GM19452 (cell line): ENCODE measurements around the gene ESR1.
"Not testable (repeated sequence)": the region's sequence is repeated elsewhere in the genome, so short reads cannot be mapped to it uniquely, and the experiment has no call there.

Experiments used
- ATAC-seq: cut with Tn5 transposase; IDR thresholded peaks from one replicate; pipeline ENCODE4 v1.9.1; 2021; ENCODE audit not compliant: unreplicated experiment

ESR1 gene

DNA sequence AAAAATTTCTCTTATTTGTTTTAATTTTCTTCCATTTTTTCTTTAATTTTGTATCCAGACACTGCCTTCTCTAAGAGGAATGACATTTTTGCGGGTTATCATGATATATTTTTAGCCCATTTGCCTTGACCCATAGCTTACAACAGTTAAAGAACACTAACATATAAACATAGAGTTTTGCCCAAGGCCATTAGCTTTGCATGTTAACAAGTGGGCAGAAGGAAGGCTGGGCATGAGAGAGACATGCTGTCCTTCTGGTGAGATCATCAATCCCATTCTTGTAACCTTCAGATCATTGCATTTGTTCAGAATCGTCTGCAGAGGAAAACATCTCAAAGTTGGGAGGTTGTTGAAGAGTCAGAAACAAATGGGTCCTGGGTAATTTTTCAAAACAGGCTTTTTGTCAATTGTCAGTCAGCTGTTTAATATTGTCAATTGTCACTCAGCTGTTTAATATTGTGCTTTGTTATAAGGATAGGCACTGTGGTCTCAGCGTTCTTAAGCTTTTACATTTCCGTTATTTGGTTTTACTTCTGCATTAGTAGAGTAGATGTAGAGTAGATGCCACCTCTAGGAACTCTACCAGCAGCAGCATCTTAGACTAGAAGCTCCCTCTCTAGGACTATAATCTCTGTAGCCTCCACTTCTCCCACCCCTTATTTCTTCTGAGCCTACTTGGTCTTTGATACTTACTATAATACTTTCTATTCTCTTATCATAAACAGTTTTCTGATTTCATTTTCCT lies 243.1 kb downstream of the ESR1 start:
- ATAC-seq, result no peak

DNA sequence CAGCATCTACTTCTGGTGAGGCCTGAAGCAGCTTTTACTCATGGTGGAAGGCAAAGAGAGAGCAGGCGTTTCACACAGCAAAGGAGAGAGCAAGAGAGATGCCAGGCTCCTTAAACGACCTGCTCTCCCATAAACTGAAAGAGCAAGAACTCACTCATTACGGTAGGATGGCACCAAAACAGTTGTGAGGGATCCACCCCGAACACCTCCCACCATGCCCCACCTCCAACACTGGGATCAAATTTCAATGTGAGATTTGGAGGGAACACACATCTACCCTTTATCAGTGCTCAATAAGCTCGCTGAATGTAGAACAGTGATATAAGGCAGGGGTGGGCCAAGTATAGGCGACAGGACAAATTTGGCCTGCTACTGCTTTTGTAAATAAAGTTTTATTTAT lies 244.6 kb downstream of the ESR1 start:
- ATAC-seq, result no peak

DNA sequence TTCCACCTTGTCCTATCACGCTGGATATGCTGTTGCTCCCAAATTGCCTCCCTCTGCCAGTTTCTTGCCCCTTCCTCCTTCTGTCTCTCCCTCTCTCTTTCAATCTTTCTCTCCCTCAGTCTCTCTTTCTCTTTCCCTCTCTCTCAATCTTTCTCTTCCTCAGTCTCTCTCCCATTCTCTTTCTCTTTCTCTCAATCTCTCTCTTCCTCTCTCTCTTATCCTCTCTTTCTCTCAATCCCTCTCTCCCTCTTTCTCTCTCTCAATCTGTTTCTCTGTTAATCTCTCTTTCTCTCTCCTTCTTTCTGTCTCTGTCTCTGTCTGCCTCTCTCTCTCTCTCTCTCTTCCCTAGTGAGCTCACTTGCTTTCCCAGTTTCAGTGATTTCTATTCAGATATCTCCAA lies 245.8 kb downstream of the ESR1 start:
- ATAC-seq, result no peak

DNA sequence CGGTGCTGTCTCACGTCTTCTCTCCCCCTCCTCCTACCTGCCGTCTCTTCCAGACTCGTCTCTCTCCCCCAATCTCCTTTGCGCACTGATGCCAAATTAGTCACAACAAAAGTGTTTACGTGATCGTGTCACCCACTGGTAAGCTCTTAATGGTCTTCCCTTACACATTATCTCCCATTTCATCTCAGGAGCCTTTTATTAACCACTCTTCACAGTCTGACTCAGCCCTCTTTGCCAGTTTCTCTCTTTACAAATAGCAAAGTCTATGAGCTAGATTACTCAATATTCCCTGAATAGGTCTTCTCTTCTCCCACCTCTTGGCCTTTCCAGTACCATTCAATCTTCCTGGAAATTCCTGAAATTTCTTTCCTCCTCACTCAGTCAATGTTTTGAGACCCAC lies 247.0 kb downstream of the ESR1 start:
- no peak for ATAC-seq

DNA sequence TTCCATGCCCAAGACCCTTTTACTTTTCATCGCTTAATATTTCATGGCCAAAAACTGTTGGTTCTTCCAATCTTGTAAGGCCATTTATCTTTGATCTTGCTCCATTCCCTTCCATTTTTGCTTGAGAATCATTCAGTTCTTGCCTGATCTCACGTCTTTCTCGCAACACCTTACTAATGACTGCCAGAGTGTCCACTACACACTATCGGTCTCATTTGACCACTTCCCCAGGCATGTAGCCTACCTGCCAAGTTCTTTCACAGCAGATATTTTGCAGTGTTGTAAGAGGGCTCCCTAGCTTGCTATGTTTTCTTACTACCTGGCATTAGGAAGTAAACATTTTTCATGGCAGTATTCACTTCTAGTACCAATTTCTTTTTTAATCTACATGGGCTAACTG lies 248.0 kb downstream of the ESR1 start:
- ATAC-seq, result no peak

DNA sequence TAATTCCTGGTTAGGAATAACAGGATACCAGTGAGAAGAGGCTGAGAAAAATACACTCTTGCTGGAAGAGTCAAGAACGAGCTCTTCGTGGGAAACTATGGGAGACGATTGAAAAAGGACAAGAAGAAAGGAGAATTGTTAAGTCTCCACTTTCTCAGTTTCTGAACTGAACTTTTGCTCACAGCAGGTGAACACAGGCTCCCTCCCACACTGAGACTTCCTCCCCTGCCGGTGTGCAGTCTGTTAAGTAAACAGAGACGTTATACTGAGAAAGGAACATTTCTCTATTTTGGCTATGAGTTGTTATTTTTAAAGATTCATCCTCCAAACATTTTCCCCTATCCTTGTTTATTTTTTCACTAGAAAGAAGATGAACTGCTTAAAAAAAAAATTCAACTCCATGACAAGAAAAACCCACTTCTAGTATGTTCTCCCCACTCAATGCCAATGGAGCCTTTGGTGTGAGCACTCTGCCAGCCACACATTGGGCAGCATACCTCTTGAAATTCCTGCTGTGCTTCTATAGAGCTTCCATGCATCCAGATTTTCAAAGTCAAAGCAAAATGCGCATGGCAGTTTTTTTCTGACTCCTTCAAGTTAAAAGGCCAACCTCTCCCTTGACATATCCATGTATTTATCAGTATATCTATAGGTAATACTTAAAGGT lies 250.5 kb downstream of the ESR1 start:
- ATAC-seq, result no peak

DNA sequence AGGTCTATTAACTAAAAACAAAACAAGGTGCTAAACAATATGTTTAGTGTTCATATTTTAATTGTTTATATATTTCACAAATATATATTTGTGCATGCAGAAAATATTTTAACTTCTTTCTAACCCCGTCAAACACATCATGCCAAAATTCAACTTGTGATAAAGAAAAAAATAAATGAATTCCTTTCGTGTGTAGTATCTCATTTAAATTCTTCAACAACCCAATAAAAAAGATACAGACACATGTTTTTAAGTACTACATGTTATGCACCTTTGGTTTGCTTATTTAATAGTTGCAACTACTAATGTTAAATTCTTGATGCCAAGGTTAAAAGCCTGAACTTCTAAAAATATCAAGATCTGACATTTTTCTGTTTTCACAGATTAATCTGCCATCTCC lies 252.4 kb downstream of the ESR1 start:
- ATAC-seq, result no peak

DNA sequence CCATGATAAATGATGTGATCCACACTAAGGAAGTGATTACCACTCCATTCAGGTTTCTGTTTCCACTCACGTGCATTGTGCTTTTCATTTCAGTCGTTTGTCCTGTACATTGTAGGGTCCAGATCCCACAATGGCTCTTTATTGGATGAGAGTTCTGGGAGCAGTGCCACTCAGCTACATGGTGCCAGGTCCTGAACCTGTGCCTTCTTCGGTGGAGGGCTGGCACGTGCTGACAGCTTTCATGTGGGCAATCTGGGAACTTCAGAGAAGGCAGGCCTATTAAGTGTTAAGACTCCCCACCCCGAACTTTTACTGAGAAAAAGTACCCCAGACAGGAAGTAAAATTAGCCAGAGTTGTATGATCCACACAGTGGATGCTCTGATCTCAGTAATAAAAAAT lies 255.0 kb downstream of the ESR1 start:
- no peak for ATAC-seq

DNA sequence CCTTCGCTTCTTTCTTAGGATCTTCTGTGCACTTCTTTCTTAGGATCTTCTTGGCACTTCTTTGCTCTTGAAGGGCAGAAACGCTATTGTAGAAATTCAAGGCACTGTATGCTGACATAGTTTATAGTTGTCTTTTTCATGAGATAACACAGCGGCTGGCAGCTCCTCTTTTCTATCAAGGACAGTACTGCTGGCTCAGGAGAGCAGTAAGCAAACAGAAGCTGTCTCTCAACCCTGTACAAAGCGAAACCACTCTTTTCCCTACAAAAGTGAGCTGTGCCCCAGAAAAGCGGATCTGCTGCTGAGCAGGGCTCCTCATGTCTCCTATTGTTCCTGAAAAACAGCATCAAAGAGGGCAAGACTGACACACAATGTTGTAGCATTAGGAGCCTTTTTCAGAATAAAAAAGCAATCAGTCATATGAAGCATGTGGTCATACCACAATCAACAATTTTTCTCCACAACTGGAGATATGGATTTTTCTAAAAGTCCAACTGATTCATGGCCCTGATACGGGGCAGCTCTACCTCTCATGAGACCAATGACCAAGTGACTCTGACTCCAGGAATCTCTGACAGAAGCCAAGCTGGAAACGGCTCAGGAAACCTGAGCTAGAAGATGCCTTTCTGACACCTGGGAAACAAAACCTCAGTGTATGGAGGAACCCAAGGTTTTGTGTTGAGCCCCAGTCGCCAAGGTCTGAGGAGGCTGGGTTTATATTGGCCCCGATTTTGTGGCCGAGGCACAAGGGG lies 255.9 kb downstream of the ESR1 start:
- ATAC-seq, result no peak

DNA sequence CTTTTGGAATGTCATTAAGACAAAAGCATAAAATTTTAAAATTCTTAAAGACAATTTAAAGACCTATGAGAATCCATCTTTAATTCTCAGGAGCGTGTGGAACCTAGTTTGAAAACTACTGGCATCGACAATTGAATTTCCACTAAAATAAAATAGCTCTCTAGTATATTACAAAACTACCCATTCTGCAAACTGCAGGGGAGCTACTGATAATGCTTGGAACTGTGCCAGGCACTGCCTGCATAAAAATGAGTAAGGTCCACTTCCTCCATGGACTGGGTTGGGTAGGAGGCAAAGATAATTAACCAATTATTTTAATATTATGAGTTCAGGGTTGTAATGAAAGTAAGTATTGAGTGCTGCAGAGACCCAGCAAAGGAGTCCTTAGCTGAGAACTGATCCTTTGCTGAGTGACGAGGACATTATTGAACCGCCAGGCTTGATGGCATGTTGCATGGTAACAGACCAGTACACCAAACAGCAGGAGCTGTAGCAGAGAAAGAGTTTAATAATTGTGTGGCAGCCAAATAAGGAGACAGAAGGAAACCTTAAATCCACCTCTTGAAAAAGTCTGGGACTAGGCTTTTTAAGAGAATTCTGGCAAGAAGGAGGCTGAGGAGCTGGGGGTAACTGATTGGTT lies 261.3 kb downstream of the ESR1 start:
- no peak for ATAC-seq

DNA sequence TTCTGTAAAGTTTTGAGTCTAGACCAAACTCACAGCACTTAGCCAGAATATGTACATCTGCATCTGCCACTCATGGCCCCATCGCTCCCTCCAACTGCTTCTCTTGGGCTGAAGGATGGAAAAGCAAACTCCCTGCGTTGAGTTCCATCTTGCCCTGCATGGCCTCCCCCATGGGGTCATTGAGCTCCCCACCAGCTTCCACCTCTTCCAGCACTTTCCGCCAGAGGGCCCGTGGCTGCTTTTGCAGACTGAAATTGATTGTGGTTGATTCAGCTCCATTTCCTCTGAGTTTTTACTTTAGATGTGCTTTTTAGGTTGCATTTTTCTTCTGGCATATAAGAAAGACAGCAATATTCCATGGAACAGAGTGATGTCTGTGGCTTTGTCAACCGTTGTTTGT lies 263.1 kb downstream of the ESR1 start:
- ATAC-seq, result no peak

DNA sequence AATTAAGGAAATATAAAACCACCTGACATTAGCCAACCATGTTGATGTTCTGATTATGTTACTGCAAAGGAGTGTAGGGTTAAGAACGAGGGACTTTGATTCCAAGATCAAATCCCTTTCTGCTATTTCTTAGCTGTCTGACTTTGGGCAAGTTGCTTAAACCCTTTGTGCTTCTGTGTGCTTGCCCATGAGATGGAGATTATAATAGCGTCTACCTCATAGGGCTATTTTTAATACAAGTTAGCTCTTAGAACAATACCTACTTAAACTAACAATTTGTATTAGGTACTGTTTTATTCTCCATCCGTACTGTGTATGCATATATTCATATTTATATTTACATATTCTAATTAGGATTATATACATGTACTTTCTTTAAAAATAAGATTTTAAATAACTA lies 263.8 kb downstream of the ESR1 start:
- ATAC-seq, result no peak

DNA sequence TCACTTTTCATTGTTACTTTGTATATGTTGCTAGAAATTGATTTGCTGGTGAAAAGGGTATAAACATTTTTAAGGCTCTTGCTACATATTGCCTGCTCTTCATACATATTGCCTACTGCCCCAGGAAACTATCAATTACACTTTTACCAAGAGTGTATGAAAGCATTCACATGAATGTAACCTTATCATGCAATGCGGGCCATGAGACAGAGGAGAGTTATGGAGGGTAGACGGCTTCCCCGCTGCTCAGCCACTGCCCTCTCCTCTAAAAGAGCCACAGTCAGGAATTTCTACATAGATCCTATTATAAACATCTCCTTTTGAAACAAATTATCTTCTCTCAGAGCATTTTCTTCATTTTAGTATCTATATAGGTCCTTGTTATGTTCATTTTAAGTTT lies 264.4 kb downstream of the ESR1 start:
- ATAC-seq, result no peak

DNA sequence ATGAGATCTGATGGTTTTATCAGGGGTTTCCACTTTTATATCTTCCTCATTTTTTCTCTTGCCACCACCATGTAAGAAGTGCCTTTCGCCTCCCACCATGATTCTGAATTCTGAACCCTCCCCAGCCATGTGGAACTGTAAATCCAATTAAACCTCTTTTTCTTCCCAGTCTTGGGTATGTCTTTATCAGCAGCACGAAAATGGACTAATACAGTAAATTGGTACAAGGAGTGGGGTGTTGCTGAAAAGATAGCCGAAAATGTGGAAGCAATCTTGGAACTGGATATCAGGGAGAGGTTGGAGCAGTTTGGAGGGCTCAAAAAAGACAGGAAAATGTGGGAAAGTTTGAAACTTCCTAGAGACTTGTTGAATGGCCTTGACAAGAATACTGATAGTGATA lies 268.8 kb downstream of the ESR1 start:
- not testable (repeated sequence) for ATAC-seq

DNA sequence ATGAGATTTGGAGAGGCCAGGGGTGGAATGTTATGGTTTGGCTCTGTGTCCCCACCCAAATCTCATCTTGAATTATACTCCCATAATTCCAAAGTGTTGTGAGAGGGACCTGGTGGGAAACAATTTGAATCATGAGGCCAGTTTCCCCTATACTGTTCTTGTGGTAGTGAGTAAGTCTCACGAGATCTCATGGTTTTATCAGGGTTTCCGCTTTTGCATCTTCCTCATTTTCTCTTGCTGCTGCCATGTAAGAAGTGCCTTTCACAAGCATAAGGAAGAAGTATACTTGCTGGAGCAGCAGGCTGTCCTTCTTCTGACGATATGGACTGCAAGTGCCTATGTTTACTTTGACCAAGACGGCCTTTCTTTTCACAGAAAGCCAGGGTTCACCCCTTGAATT lies 270.5 kb downstream of the ESR1 start:
- no peak for ATAC-seq

DNA sequence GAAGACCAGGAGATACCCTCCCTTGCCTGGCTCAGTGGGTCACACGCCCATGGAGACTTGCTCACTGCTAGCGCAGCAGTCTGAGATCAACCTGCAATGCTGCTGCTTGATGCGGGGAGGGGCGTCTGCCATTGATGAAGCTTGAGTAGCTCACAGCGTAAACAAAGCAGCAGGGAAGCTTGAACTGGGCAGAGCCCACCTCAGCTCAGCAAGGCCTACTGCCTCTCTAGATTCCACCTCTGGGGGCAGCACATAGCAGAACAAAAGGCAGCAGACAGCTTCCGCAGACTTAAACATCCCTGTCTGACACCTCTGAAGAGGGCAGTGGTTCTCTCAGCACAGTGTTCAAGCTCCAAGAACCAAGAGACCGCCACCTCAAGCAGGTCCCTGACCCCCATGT lies 271.3 kb downstream of the ESR1 start:
- no peak for ATAC-seq

DNA sequence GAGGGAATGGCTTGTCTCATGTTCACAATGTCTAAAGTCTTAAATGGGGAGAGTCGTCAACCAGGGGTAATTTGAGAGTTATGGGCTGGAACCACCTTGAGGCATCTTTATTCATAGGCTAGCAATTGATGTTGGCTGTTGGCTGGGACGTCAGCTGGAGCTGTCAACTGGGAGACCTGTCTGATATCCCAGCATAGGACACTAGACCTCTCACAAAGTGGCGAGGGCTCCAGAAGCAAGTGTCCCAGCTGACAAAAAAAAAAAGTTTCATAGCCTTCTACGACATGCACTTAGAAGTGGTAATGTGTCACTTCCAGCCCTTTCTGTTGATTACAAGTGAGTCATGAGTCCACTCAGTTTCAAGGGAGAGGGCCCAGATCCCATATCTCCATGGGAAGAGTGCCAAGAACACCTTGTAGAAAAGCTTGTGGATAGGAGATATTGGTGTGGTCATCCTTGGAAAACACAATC lies 278.0 kb downstream of the ESR1 start:
- ATAC-seq, result no peak

DNA sequence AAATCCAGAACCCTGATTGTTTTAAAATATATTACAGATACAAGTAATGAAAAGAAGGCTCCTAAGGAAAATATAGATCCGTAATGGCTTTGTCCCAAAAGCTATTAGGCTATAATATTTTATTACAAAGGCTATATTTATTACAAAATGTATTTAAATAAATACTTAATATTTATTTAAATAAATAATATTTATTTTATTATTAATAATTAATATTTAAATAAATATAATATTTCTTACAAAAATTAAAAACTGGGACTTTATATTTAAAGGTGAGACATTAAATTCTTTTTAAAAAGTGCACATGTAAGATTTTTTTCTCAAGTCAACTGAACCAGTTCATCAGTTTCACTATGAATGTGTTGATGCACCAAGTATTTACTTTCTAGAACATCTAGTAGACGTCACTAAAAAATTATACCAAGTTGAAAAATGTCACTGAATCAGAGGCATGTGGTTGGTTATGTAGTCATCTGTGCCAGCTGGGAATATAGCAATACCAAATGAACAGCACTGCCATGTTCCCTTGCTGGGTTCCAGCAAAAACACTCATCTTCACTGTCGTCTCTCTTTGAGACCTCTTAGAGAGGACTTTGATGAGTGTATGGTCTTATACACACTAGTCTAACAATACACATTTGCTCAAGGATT lies 278.9 kb downstream of the ESR1 start:
- ATAC-seq, result no peak

DNA sequence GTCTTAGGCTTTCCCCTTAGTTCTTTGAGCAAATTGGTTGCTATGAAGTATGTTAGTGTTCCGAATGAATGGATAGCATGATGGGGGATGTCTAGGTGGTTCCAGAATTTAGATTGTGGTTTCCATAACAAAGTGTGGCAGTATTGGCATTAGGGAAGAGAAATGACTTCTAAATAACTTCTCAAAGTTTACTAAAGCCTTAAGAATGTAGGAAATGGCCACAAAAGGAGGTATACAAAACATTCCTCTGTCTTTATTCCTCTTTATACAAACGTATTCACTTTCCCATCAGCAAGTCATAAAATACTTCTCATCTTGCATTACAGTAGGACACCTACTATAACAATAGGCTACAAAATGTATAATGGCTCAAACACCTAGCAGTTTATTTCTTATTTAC lies 279.6 kb downstream of the ESR1 start:
- ATAC-seq, result no peak

DNA sequence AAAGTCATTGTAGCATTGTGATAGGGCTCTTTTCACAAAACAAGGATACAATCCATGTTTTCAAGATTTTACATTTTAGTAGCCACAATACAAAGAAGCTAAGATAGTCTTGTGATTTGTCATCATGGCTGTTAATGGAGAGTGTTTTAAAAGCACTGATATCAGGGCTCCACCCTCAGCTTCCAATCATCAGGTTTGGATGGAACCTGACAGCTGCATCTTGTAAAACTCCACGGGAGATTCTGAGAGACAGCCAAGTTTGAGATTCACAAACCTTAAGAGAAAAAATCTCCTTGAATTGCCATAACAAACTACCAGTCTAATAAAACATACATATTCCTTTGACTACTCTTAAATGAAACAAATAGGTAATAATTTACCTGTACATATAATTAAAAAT lies 280.2 kb downstream of the ESR1 start:
- ATAC-seq, result no peak

DNA sequence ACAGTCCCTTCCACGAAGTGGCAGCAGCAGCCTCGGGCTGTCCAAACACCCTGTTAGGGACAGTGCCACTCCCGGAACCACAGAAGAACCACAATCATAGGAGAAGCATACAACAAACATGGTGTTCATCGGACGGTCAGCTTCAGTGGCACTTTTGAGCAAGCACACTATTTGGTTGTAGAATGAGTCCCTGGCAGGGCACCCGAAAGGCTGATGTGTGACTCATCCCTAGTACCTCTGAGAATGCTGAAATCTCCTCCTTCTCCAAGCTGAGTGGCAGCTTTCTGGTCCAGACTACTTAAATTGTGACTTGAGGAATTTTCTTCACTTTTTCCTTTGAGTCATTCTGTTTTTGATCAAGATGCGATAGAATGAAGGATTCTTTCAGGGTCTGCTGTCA lies 282.5 kb downstream of the ESR1 start:
- ATAC-seq, result no peak
